HG03378 (cell line): ENCODE results near the gene CASK.
A peak's percentile ranks its signal among the peaks of the same experiment; 100 is the strongest.
"Not testable (repeated sequence)": the region's sequence is repeated elsewhere in the genome, so short reads cannot be mapped to it uniquely, and the experiment has no call there.

Experiments
- ATAC-seq: cut with Tn5 transposase; IDR thresholded peaks from one replicate; pipeline ENCODE4 v1.9.1; 2021; ENCODE audit warnings: mild to moderate bottlenecking, moderate library complexity; ENCODE audit not compliant: unreplicated experiment

The CASK gene

DNA sequence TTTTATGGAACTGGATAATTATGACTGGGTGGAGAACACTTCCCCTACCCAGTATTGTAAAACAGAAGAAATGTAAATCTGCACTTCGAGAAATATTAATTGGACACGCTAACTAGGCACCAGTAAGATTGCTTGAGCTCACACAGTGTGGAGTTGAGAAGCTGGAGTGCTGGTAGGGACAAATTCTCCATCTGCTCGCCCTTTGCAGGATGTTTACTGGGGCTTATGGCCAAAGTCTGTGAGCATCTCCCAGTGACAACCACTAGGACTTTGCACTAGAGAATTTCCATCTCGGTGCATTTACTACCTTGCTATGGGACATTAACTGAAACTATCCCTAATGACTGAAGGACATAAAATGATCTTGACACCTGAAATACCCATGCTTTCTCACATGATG, 268.3 kb downstream of the CASK start:
- ATAC-seq, result no peak

DNA sequence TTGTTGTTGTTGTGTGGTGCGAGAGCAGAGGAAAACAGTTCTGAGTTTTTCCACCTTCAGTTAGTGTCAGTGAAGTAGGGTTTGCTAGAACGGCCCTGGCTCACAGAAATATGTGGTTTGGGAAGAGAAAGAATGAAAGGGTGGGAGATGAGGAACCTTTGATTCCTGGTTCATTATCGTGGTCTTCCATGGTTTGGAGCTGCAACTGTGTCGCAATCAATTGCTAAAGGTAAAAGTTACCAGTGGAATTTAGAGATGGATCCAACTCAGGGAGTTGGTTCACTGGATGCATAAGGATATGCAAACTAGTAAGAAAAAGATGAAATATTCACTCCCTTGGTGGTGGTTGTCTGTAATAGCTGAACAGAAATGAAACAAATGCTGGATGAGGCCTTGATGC, 270.2 kb downstream of the CASK start:
- ATAC-seq, result no peak

DNA sequence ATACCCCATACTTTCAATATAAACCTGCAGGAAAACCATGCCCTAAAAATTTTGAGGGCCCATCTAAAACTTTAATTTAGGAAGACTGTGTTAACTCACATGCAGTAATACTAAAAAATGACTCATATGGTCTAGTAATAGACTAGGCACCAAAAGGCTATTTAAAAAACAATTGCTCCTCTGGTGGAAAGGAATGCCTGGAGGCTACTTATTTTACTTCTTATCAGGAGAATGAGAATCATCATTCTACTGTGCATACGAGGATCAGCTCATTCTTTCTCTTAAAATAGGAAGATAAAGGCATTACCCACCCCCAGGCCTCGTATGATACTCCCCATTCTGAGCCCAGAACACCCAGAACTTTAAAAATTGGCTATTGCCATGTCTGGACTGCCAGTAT, 277.2 kb downstream of the CASK start:
- not testable (repeated sequence) for ATAC-seq

DNA sequence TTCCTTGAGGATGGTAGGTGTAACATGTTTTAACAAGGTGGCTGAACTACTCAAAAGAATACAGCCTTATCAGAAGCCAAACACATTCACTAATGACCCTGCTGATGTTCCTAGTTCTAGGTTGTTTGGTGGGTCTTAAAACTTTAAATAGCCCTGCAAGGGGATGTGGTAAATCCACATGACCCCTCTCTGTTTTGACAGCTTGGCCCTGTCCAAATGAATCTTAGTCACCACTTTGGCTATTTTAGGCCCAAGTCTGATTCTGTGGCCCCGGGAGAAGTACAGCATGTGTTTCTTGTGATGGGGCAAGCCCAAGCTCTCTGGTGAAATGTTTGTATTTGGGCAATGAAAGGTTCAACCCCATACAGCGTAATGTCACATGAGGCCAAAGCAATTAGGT, 289.1 kb downstream of the CASK start:
- no peak for ATAC-seq

DNA sequence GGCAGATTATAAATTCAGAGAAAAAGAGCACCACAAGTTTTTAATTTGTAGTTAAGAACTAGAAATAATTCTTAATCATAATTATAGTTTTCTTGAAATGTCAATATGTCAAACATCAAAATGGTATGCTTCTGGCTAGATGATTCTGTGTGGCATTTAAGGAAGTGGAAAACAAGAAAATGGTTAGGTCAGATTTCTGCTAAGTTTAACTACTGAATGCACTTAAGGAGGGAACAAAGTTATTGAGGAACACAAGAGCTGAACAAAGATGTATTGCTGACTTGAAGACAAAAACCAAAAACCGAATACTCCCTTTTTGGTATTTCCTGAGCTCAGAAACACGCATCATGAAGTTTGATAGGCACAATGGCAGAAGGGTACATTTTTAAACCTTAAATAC, 293.3 kb downstream of the CASK start:
- no peak for ATAC-seq

DNA sequence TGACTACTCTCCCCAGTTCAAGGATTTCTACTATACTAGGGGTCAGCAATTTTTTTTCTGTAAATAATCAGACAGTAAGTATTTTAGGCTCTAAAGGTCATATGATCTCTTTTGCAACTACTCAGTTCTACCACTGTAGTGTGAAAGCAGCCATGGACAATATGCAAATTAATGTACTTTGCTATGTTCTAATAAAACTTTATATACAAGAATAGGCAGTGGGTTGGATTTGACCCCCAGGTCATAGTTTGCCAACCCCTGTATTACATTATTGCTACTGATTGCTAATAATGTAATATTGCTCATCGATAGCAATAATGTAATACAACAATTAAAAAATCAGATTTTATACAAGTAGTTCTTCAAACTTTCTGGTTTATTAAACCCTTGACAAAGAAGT, 293.8 kb downstream of the CASK start:
- no peak for ATAC-seq

DNA sequence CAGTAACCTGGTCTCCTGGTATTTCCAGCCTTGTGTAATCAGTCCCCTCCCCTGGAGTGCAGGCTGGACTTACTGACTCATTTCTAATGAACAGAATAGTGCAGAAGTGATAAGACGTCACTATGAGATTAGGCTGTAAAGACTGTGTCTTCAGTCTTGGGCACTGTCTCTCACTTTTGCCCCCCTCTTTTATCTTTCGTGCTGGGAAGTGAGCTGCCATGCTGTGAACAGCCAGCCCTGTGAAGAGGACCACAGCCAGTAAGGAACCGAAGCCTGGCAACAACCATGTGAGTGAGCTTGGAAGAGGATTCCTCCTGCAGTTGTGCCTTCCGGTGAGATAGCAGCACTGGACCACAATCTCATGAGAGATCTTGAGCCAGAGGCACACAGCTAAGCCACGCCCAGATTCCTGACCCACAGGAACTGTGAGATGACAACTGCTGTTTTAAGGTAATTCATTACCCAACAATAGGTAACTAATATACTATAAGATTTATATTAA, 302.1 kb downstream of the CASK start:
- no peak for ATAC-seq

DNA sequence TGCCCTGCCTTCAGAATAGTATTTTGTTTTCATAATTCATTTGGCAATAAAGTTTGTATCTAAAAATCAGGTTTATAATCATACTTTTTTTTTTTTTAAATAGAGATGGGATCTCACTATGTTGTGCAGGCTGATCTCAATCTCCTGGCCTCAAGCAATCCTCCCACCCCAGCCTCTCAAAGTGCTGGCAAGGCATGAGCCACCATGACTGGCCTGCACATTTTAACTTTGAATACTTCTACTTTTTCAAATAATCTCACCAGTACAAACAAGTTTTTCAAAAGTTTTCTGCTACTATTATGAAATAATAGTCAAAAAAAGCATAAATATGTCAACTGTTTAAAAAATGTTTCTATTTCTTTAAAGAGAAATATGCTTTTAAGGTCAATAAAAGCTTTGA, 304.1 kb downstream of the CASK start:
- ATAC-seq, result no peak

DNA sequence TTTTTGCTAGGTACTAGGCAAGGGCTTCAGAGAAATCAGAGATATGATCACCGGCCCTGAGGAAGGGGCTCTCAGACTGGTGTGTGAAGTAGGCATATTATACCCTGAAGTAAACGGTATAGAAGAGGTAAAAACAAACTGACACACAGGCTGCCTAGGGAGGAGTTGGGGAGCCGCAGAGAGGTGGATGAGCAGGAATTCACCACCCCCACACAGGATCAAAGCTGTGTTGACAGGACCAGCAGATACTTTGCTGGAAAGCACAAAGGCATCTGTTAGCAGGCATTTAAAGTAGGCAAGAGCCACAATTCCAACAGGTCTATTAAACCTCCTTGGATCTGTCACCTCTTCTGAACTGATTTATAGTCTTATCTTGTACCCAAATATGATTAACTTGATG, 306.4 kb downstream of the CASK start:
- ATAC-seq, result no peak

DNA sequence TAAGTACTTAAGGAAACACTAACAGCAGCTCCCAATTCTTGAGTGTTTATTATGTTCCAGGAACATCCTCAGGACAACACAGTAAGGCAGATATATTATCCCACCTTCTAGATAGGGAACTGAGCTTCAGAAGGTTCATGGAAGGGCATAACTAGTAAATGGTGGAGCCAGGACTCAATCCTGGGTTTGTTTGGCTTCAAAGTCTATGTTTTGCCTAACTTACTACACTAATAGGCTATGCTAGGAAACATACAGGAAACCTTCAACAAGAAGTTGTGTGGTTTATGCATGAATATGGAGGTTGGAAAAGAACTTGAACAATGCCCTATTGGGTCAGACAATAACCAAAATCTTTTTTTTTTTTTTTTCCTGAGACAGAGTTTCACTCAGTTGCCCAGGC, 307.1 kb downstream of the CASK start:
- no peak for ATAC-seq

DNA sequence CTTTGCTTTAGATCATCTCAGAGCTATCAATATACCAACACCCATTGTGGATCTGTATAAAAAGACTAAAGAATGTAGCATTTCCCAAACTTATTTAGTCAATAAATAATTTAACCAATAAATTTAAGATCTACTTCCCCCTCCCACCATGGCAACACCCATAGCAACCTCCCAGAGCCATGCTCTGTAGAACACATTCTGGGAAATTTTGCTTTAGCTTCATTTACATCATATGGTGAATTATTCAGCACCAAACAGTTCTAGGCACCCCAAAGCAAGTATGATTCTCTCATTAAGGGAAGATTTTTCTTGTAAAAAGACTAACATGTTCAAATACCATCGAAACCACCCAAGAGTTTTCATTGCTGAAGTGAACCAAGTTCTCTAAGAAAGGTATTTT, 315.1 kb downstream of the CASK start:
- ATAC-seq, result no peak

DNA sequence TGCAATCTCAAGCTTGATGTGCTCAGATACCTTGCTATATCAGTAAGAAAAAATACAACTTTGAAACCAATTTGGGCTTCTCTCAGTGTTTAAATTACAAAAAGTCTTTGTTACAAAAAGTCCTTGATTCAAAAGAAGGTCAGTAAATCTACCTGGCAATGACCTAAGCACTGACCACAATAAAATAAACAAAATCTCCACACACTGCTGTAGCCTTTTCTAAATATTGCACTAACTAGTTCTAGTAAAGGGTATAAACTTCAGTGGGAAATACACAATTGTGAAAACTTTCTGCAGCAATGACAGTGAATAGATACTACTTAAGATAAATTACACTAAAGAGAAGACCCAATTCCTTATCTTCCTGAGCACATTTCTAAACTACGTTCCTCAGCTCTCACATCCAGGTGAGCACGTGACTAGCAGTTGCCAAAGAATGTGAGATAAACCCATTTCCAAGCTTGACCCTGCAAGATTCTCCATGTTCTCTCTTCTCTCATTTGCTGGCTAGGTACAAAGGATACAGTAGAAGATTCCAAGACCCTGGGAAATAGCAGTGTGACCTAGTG, 316.0 kb downstream of the CASK start:
- ATAC-seq, result no peak

DNA sequence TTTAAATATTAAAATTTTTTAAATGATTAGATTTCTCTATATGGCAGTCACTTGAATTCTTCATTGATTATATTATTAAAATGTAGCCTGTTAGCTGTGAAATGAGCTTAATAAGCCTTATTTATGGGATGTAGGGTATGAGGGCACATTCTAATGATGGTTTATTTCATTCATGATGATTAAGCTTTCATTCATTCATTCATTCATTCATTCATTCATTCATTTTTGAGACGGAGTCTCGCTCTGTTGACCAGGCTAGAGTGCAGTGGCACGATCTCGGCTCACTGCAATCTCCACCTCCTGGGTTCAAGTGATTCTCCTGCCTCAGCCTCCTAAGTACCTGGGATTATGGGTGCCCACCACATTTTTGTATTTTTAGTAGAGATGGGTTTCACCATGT, 317.3 kb downstream of the CASK start:
- not testable (repeated sequence) for ATAC-seq

DNA sequence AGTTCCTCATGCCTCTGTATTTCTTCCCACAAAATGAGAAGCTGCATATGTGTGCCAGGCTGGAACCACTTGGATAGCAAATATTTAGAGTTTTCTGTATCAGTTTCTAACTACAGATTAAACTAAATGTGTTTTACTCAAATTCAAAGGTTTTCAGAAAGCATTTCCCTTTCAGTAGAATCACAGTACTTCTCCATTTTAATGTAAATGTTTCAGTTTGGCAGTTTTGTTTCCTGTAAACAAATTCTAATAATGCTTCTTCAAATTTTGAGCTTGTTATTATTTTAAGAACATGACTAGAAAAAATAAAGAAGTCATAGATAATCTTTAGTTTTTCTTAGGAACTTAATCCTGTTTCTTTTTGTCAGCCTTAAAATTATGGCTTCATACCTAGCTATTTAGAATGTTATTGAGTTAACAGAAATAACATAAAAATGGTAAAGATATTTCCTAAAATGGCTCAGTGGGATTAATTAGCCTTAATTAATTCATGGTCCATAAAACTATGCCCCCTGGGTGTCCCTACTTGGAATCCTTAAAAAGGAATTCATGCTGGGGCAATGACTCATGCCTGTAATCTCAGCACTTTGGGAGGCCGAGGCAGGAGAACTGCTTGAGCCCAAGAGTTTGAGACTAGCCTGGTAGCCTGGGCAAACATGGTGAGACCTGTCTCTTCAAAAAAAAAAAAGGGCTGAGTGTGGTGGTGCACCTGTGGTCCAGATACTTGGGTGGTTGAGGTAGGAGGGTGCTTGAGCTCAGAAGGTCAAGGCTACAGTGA, 318.4 kb downstream of the CASK start:
- ATAC-seq, result no peak

DNA sequence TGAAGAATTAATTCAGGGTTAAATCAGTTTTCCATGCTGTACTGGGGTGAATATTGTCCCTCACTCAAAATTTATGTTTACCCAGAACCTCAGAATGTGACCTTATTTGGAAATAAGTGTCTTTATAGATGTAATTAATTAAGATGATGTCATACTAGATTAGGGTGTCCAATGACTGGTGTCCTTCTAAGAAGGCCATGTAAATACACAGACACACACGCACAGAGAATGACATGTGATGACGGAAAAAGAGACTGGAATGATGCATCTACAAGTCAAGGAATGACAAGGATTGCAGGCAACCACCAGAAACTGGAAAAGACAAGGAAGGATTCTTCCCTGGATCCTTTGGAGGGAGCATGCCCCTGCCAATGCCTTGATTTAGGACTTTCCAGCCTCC, 319.2 kb downstream of the CASK start:
- ATAC-seq, result no peak

DNA sequence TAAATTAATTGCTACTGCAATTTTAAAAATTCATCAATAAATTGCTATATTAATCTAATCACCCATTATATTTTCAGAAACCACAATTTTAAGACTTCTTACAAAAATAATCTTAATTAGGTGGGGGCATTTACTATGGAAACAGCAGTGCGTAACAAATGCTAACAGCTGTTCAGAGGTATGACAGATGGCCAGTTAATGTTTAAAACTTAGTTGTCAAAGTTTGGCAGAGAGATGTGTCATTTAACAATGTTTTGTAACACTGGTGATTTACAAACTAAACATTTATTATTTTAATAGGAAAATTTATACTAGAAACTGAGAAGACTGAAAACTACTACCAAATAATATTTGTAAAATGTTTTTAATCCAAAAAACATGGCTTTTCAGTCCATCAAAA, 319.8 kb downstream of the CASK start:
- ATAC-seq, result no peak

DNA sequence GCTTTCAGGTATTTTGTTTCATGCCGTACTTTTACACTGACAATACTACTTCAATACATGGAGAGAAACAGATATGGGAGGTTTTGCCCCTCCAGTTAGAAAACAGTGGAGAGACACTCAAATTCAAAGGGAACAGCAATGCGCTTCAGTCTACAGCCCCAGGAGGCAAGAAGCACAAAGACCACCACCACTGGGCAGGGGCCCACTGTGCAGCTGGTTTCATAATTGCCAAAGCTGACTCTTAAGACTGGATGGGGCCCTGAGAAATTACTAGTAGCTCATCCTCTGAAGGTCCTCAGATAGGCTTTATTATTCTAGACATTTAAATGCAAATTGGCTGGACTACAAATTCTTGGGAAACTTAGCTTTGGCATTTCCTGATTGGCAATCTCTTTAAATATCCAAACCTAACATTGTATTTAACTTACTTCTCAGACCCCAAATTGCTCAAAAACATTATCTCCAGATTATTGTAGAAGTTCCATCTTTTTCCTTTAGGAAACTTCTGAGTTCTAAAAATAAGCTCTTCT, 320.5 kb downstream of the CASK start:
- ATAC-seq, result no peak

DNA sequence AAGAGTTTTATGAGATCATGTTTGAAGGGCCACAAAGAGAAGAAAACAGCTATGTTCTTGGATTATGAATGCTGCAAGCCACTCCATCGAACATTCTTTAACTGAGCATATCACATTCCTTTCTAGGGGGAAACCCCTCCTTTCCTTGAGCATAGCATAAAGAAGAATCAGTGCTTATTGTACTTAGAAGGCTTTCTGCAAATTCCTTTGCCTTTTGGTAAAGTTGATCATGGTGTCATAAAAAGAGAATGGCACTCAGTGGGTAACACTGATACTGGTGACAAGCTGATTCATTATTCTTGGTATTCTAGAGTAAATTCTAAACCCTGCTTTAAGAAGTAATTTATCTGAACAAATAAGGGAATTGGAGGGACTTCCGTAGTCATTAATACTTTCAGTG, 323.1 kb downstream of the CASK start:
- ATAC-seq, result no peak

DNA sequence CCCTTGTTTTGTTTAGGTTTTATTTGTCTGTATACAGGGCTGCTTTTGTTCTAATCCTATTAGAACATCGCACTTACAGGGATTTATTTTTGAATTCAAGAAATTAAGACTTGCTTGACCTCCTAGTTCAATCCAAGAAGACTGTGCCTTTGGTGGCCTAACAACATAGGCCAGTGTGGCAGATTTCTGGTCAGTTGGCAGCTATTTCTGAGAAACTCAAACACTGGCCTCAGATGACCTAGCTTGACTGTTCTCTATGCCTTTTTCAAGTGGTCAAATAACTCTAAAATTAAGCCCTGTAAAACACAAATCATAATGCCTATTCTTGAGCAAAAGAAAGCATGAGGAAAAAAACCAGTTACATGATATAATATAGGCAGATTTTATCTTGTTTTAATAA, 323.8 kb downstream of the CASK start:
- ATAC-seq, result no peak

DNA sequence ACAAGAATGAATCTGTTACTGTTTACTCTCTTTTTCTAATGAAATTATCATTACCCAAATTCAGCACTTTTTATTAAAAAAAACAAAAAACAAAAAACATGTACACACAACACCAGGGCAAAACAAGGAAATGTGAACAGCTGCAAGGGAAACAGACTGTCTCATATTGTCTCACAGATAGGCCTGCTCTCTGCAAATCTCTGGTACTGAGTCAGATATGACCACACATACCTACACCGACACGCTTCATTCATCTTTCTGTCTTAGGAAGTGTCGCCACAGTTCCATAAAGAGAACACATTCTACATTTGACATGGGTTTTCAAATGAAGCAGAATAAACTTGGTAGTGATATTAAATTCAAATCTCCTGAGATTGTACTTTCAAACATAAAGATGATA, 326.8 kb downstream of the CASK start:
- ATAC-seq, result peak; percentile 97

DNA sequence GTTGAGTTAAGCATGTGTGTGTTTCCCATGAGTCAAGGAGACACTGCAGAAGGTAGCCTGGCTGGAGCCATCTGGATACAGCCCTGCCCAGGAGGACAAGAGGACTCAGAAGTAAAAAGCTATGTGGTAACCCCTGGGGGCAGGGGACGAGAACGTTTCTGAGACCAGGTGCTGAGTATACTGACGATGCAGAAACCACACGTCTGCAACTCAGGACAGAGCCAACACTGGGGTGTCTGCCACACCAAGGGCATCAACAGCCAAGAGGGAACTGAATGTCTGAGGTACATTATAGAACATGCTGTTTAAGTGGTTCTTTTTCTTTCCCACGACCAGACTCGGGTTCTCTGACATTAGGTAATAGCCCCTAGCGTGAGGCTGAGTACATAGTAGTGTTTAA, 328.7 kb downstream of the CASK start:
- no peak for ATAC-seq

DNA sequence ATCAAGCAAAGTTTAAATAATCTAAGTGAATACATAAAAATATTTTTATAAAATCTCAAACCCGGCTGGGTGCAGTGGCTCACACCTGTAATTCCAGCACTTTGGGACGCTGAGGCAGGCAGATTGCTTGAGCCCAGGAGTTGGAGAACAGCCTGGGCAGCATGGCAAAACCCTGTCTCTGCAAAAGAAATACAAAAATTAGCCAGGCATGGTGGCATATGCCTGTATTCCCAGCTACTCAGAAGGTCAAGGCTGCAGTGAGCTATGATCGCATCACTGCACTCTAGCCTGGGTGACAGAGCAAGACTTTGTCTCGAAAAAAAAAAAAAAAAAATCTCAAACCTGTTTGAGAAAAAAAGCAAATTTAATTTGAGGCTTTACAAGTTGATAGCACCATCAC, 331.4 kb downstream of the CASK start:
- no peak for ATAC-seq

DNA sequence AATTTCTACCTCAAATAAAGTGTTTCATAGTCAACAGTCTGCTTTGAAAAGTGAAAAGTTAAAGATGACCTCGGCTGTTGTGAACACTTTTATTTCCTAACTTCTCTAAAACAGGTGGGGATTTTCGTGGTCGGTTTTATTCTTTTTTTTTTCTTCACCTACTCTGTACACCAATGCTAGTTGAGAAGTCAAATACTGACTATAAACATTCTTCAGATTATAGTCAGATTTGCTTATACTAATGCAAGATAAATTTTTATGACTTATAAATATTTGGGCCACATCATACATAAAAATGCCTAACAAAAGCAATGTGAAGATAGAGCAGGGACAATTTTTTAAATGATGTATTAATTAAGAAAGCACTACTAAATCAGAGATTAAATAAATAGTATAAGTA, 332.7 kb downstream of the CASK start:
- ATAC-seq, result no peak
